ENCODE data around the gene ANKRD10.

DNA sequence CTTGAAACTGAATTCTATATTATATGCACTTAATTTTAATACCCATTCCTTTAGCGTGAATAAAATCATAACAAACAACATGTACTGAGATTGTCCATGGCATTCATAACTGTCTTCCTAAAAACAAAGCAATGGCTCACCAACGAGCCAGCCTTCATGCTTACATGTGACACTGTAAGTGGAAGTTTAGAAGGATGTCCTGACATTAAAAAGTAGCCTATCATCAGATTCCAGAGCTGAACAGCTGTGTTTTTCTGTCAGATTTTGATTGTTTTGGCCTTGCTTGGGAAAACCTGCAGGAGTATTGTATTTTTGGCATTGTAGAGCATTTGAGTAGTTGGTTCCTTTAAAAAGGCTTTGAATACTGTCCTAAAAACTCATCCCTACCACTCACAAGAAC, 21.3 kb downstream of the ANKRD10 start:
- TF ChIP-seq ZNF274 (IDR thresholded peaks at IDR 0.05; ENCODE audit: low read depth, low read length) (no peak), SUZ12 (IDR thresholded peaks at IDR 0.05; ENCODE audit: extremely low read depth, insufficient read depth, insufficient read length) (no peak)

Data from NT2/D1 (cell line).